Mesothelial cell of epicardium (in vitro differentiated cells): Measurements from ENCODE around the gene MGAT4D. TPM values are rescaled to one million over a fixed set of nuclear protein-coding genes. Genes with fewer than 3 reads are reported as not detected.
"Not testable (repeated sequence)": the region's sequence is repeated elsewhere in the genome, so short reads cannot be mapped to it uniquely, and the experiment has no call there.

Experiments
- DNase-seq, 2 experiments: peaks; one replicate each; pipeline ENCODE4 v3.0.0; 2021; ENCODE audit warnings: low spot score in 2 of 2; ENCODE audit not compliant: unreplicated experiment in 2 of 2
- H3K27ac Mint-ChIP-seq: 2 replicates; pipeline ENCODE4 v1.8.0; 2021; ENCODE audit warnings: mixed read lengths
- H3K27me3 Mint-ChIP-seq: 2 replicates; pipeline ENCODE4 v1.8.0; 2021; ENCODE audit warnings: low read depth, mixed read lengths
- H3K36me3 Mint-ChIP-seq: 2 replicates; pipeline ENCODE4 v1.8.0; 2021; ENCODE audit warnings: mixed read lengths
- H3K4me1 Mint-ChIP-seq: 2 replicates; pipeline ENCODE4 v1.8.0; 2021; ENCODE audit warnings: mixed read lengths
- H3K4me3 Mint-ChIP-seq: 2 replicates; pipeline ENCODE4 v1.8.0; 2021; ENCODE audit warnings: mild to moderate bottlenecking, moderate library complexity, mixed read lengths
- H3K9me3 Mint-ChIP-seq: 2 replicates; pipeline ENCODE4 v1.8.0; 2021; ENCODE audit warnings: mixed read lengths
- total RNA-seq: library from RNA; stranded (reverse); gene quantifications from 3 replicates; pipeline ENCODE4 v1.2.1, GENCODE V29; 2021
- TF ChIP-seq, protein P1 (sequence below): fragments of 200-600 bp; sonication (generic); IDR thresholded peaks from one replicate; pipeline ENCODE4 v1.5.0; 2021; ENCODE audit warnings: antibody characterized with exemption; ENCODE audit not compliant: unreplicated experiment

Gene MGAT4D
- total RNA-seq, 1 donor from 2014 or later = not detected

DNA sequence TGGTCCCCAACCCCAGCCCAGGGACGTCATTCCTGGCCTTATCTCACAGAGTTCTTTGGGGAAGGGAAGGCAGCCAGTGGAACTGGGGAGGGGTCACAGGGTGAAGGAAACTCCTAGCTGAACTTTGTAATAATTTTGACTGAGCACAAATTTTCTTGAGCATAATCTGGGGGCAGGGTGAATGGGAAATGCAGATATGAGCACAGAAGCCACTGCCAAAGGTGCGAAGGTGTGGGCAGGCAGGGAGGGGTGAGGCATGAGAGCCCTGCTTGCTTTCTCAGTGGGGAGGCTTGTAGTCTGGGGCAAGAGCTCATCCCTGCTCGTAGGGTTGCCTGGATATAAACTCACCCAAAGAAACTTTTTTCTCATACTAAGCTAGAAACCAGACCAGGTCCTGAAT lies 34.9 kb downstream of the MGAT4D start:
- Mint-ChIP-seq H3K36me3 (no peaks in the 10 kb centered on the region), H3K4me3 (no peak overlapping the region), H3K27ac (no peak overlapping the region), H3K9me3 (no peaks in the 10 kb centered on the region), H3K4me1 (peaks cover 5% of the 10 kb centered on the region), H3K27me3 (peaks cover 19% of the 10 kb centered on the region)
- no peak for DNase-seq
- TF ChIP-seq, protein P1, sequence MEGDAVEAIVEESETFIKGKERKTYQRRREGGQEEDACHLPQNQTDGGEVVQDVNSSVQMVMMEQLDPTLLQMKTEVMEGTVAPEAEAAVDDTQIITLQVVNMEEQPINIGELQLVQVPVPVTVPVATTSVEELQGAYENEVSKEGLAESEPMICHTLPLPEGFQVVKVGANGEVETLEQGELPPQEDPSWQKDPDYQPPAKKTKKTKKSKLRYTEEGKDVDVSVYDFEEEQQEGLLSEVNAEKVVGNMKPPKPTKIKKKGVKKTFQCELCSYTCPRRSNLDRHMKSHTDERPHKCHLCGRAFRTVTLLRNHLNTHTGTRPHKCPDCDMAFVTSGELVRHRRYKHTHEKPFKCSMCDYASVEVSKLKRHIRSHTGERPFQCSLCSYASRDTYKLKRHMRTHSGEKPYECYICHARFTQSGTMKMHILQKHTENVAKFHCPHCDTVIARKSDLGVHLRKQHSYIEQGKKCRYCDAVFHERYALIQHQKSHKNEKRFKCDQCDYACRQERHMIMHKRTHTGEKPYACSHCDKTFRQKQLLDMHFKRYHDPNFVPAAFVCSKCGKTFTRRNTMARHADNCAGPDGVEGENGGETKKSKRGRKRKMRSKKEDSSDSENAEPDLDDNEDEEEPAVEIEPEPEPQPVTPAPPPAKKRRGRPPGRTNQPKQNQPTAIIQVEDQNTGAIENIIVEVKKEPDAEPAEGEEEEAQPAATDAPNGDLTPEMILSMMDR = no peak

- Mint-ChIP-seq H3K4me1 (peaks cover 4% of the 10 kb centered on the region), H3K9me3 (peaks cover 9% of the 10 kb centered on the region), H3K27ac (no peak overlapping the region), H3K4me3 (no peak overlapping the region), H3K27me3 (peaks cover 54% of the 10 kb centered on the region), H3K36me3 (no peaks in the 10 kb centered on the region)
- DNase-seq = no peak
- TF ChIP-seq, protein P1 = no peak
Measured at GRCh38 chr4:140450352-140450751, 47.7 kb downstream of the MGAT4D start.

DNA sequence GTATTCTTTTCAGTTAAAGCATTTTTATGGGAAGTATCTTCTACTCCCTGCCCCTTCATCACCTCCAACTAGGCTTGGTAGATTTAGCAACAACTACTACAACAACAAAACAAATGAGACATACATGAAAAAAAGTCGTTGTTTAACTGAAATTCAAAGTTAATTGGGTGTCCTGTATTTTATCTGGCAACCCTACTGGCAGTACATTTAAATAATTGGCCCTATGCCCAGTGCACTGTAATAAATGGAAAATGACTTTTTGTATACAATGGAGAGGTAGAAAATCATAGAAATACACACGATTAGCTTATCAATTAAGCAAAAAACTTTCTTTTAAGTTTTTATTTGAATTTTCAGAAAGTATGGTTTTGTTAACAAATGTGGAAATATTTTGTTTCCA lies 49.3 kb downstream of the MGAT4D start:
- DNase-seq = no peak
- H3K9me3 Mint-ChIP-seq = peaks cover 11% of the 10 kb centered on the region
- peaks cover 4% of the 10 kb centered on the region for H3K4me1 Mint-ChIP-seq
- no peak overlapping the region for H3K4me3 Mint-ChIP-seq
- TF ChIP-seq, protein P1 = no peak
- H3K36me3 Mint-ChIP-seq = no peaks in the 10 kb centered on the region
- H3K27me3 Mint-ChIP-seq = peaks cover 48% of the 10 kb centered on the region
- H3K27ac Mint-ChIP-seq = no peak overlapping the region

DNA sequence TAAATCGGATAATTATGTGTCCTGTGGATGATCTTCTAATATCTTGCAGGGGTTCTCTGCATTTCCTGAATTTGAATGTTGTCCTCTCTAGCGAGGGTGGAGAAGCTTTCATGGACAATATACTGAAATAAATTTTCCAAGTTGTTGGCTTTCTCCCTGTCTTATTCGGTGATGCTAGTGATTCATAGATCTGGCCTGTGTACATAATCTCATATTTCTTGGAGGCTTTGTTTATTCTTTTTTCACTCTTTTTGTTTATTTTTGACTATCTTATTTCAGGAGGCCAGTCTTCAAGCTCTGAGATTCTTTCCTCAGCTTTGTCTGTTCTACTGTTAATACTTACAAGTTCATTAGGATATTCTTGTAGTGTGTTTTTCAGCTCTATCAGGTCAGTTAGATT lies 49.9 kb downstream of the MGAT4D start:
- H3K36me3 Mint-ChIP-seq = no peaks in the 10 kb centered on the region
- H3K9me3 Mint-ChIP-seq = peaks cover 11% of the 10 kb centered on the region
- TF ChIP-seq, protein P1 = no peak
- peaks cover 4% of the 10 kb centered on the region for H3K4me1 Mint-ChIP-seq
- H3K27ac Mint-ChIP-seq = no peak overlapping the region
- no peak for DNase-seq
- H3K4me3 Mint-ChIP-seq = no peak overlapping the region
- H3K27me3 Mint-ChIP-seq = peaks cover 44% of the 10 kb centered on the region

DNA sequence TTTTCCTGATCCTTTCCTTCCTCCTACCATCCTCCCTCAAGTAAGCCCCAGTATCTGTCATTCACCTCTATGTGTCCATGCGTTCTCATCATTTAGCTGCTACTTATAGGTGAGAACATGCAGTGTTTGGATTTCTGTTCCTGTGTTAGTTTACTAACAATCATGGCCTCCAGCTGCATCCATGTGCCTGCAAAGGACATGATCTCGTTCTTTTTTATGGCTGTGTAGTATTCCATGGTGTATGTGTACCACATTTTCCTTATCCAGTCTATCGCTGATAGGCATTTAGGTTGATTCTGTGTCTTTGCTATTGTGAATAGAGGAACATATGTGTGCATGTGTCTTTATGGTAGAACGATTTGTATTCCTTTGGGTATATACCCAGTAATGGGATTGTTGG lies 53.7 kb downstream of the MGAT4D start:
- H3K27ac Mint-ChIP-seq, H3K36me3 Mint-ChIP-seq, H3K4me3 Mint-ChIP-seq, DNase-seq, H3K4me1 Mint-ChIP-seq: not testable (repeated sequence)
- H3K9me3 Mint-ChIP-seq = peaks cover 11% of the 10 kb centered on the region
- peaks cover 45% of the 10 kb centered on the region for H3K27me3 Mint-ChIP-seq

DNA sequence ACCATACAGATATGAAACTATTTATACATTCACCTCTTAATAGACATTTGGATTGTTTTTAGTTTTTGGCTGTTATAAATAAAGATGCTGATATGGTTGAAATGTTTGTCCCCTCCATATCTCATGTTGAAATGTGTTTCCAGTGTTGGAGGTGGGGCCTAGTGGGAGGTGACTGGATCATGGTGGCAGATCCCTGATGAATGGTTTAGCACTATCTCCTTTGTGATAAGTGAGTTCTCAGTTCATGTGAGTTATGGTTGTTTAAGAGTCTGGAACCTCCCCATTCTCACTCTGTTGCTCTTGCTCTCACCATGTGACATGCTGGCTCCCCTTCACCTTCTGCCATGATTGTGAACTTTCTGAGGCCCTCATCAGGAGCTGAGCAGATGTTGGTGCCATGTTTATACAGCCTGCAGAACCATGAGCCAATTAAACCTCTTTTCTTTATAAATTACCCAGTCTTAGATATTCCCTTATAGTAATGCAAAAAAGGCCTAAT lies 58.4 kb downstream of the MGAT4D start:
- TF ChIP-seq, protein P1 = no peak
- H3K4me3 Mint-ChIP-seq = no peak overlapping the region
- peaks cover 28% of the 10 kb centered on the region for H3K27me3 Mint-ChIP-seq

More for the DNA sequence above, 58.4 kb downstream of the MGAT4D start:
- DNase-seq = no peak
- no peak overlapping the region for H3K27ac Mint-ChIP-seq
- H3K36me3 Mint-ChIP-seq = no peaks in the 10 kb centered on the region
- no peaks in the 10 kb centered on the region for H3K4me1 Mint-ChIP-seq
- H3K9me3 Mint-ChIP-seq = peaks cover 3% of the 10 kb centered on the region
